GM18507 (cell line): ENCODE measurements around the gene KRT6A.
"Not testable (repeated sequence)": the region's sequence is repeated elsewhere in the genome, so short reads cannot be mapped to it uniquely, and the experiment has no call there.

Experiments used
- DNase-seq: peaks from one replicate; pipeline ENCODE4 v3.0.0; 2011; ENCODE audit warnings: low read depth; ENCODE audit not compliant: insufficient read length; ENCODE audit errors: extremely low spot score
- FAIRE-seq: peaks from 2 replicates; lab custom pipeline; 2011; peaks lifted over from hg19 to GRCh38; lab: Jason Lieb, UNC

Gene KRT6A

GRCh38 chr12:52486166-52487105 lies 6.6 kb downstream of the KRT6A start:
- no peak for FAIRE-seq
- no peak for DNase-seq

- DNase-seq (no peak), FAIRE-seq (no peak)
These were observed 13.0 kb downstream of the KRT6A start for GRCh38 chr12:52480073-52480472.

GRCh38 chr12:52477651-52478050 lies 15.4 kb downstream of the KRT6A start:
- DNase-seq (no peak), FAIRE-seq (no peak)

- FAIRE-seq (no peak), DNase-seq (no peak)
These were observed 18.8 kb downstream of the KRT6A start for GRCh38 chr12:52474212-52474611.

DNA sequence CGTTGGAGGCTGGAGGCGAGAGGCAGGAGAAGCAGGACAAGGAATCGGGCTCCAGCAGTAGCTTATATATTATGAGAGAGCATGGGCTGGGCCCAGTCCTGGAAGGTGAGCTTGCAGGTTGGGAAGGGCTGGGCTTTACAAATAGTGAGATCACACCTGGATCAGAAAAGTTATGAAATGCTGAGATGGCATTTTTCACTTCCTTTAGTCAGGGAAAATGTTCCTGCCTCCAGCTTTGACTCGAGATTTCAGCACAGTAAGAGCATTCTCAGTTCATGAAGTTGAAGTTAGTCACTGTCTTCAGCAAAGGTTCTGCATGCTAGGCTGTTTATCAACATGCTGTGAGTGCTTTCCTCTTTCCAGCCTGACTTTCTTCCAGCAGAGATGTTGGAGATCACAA lies 19.3 kb downstream of the KRT6A start, which contains the start of gene KRT6C:
Gene KRT6C (minus strand): TSS at position 38 of the 400 bp plus-strand sequence. CDS start 68 bp downstream, outside the sequence.
- FAIRE-seq (no peak), DNase-seq (no peak)

- no peak for DNase-seq
- FAIRE-seq = no peak
These were observed 23.2 kb downstream of the KRT6A start for GRCh38 chr12:52469853-52470252.

DNA sequence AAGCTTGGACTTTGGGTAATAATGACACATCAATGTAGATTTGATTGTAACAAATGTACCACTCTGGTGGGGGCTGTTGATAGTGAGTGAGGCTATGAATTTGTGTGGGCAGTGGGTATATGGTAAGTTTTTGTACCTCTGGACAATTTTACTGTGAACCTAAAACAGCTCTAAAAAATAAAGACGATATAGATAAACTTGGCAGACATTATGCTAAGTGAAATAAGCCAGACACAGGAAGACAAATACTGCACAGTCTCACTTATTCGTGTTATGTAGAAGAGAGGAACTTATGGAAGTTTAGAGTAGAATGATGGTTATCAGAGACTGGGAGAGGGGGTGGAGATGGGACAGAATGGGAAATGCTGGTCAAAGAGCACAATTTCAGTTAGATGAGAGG lies 28.2 kb downstream of the KRT6A start:
- FAIRE-seq (no peak), DNase-seq (no peak)

DNA sequence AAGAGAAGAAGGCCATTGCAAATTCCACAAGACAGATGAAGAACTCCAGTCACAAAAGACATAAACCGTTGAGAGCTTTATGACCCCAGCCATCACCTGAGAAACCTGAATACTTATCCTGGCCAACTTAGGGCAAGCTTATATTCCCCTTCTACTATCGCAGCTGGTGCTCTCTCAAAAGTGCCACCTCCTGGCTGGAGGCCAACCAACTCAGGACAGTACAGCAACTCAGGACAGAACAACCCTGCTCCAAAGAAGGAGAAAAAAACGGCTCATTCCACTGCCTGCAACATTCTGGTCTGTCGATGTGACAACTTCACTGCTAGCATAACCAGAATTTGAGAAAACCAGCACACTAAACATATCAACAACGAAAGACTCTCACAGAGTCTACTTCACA lies 31.4 kb downstream of the KRT6A start:
- no peak for DNase-seq
- FAIRE-seq = no peak

- no peak for FAIRE-seq
- no peak for DNase-seq
These were observed 34.2 kb downstream of the KRT6A start for GRCh38 chr12:52458861-52459260.

DNA sequence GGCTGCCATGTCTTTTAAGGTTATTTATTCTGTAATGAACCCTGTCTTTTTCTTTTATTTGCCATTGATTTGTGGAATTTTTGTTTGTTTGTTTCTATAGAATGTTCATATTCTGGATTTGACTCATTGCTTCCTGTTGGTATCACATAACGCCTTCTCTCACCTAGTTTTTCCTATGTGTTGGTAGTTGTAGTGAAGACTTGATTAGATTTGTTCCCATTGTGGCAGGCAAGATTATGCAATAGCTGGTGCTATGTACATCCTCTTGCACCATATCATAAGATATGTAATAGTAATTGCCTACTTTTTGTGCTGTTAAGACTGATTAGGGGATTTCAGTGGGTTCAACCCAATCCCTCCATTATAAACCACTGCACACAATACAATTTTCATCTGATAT lies 37.2 kb downstream of the KRT6A start:
- DNase-seq = no peak
- no peak for FAIRE-seq

DNA sequence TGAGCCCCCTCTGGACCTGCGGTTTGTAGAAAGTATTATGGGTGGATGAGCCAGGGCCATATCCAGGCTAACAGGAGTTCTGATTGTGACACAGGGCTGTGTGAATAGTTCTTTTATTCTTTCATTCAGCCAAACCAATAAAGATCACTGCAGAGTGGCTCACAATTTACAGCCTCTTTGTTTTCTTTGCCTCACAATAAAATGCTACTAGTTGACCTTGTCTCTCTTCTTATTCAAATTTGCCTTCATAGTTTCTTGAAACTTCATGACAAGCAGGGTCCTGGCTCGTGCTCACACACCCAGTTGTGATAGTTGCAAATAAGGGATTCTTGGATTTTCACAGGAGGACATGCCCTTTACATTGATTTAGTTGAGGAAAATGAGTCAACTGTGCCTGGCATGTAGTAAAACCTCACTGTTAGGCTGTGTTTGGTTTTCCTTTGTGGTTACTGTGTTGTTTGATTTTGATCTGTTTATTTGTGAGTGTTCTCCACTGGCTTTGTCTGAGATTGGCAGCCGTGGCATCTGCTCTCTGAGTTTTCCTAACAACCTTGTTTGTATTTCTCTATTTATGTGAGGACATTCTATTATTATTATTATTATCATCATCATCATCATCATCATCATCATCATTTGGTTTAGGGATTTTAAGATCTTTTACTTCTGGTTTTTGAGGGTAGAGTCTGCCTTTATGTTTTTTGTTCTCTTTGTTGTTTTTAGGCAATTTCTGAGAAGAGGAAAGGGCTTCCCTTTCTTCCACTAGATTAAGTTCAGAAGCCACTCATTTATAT lies 38.5 kb downstream of the KRT6A start:
- FAIRE-seq = no peak
- DNase-seq = no peak

DNA sequence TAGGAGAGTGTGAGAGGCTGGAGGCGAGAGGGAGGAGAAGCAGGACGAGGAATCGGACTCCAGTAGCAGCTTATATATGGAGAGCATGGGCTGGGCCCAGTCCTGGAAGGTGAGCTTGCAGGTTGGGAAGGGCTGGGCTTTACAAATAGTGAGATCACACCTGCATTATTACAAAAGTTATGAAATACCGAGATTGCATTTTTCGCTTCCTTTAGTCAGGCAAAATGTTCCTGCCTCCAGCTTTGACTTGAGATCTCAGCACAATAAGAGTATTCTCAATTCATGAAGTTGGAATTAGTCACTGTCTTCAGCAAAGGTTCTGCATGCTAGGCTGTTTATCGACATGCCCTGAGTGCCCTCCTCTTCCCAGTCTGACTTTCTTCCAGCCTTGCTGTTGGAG lies 41.0 kb downstream of the KRT6A start, which contains the start of gene KRT6B:
Gene KRT6B (minus strand): TSS at position 46 of the 400 bp plus-strand sequence. CDS start 68 bp downstream, outside the sequence.
- DNase-seq (no peak), FAIRE-seq (no peak)

DNA sequence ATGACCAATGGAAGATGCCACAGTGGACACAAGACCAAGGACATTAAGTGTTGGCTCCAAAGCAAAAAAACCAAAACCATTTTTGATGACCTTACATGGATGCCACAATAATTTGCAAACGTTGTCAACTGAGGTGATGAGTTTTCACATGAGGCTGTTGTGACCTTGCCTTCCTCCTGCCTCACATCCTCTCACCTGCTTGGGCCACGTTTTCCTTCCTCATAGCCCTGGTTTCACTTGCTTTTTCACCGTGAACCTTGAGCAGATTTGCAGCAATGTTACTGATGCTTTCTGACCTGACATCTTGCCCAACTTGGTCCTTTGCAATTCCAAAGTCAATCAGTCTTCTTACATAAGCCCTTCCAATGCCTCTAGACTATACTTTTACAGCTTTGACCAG lies 44.8 kb downstream of the KRT6A start:
- DNase-seq (no peak), FAIRE-seq (no peak)

- not testable (repeated sequence) for DNase-seq, FAIRE-seq
These were observed 45.9 kb downstream of the KRT6A start for GRCh38 chr12:52447196-52447595.

DNA sequence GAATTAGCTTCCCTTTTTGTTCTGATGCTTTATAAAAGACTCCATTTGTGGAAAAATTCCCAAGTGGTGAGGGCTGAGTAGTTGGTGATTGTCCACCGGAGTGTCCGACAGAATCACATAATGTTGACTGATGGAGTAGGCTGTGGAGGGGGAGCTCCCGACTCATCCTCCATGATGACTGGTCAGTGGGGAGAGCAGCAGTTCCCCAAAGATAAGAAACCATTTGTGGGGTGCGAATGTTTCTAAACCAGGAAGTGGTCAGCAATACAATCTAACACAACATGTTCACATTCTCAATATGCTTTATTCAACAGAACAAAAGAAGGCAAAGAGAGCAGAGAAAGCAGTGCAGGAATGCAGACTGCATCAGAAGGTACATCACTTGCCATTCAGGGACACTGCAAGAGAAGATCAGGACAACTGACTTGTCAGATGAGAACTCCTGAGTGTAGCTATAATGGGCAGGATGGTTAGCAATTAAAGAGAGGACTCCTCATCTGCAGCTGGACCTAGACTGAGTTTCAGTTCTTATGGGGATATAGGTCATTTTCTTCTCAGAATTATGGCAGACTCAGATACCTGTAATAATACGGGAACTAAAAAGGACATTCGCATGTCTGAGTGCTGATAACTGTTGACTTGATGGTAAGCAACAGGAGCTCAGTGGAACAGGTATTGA lies 46.6 kb downstream of the KRT6A start:
- DNase-seq (no peak), FAIRE-seq (no peak)

DNA sequence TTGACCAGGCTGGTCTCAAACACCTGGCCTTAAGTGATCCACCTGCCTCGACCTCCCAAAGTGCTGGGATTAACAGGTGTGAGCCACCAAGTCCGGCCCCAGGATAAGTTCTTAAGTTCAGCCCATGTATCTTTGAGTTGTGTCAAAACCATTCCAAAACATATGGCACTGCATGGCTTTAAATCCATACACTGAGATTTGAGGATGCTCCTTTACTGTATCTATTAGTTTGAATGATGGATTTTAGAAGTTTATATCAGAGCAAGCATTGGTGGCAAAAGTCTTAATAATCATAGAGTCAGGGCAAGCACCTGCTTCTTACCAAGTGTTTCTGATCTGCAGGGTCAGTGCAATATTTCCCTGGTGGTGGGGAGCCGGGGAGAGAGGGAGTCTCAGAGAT lies 47.2 kb downstream of the KRT6A start:
- DNase-seq (no peak), FAIRE-seq (no peak)

DNA sequence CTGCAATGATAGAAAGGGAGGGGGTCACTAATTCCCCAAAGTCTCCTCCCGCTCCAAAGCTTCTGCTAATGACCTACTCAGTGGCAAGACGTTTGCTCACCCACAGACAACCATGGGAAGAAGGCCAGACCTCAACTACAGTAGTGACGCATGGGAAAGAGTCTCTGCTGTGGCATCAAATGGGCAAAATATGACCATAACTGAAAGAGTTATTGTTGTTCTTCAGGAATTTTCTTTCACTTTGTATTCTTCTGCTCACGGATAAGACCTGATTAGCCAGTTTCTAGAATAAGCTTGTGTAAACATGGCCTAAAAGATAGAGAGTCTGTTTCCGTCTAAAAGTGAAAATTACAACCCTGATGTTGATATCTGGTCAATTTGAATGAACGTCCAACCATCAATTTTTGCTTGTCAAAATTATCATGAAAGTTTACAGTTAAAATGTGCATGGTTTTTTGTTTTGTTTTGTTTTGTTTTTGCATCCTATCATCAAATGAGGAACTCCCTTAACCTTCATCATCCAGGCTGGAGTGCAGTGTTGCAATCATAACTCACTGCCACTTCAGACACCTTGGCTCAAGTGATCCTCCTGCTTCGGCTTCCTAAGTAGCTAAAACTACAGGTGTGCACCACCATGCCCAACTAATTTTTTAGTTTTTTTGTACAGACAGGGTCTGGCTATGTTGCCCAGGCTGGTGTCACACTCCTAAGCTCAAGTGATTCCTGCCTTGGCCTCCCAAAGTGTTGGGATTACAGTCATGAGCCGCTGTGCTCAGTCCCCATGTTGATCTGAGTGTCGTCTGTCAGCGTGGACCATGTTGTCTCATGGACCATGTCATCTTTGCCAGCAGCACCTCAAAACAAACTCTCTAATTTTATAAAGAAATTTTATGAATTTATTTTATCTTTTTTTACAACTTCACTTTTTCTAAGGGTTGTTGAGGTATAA lies 48.1 kb downstream of the KRT6A start:
- FAIRE-seq (no peak), DNase-seq (no peak)

GRCh38 chr12:52443966-52444365 lies 49.1 kb downstream of the KRT6A start:
- DNase-seq = no peak
- FAIRE-seq = no peak

- DNase-seq = no peak
- FAIRE-seq = no peak
These were observed 50.4 kb downstream of the KRT6A start for GRCh38 chr12:52442600-52443061.
